SK-N-SH (cell line): ENCODE data around the gene NDUFB8. TPM values are rescaled to one million over a fixed set of nuclear protein-coding genes. Genes with fewer than 3 reads are reported as not detected.

ENCODE experiments used
- CTCF ChIA-PET: fragments of 300-600, 350-600 bp; formaldehyde crosslinking; extraction: SDS; loops from one replicate; lab custom pipeline; 2021; lab: Yijun Ruan, JAX
- POLR2A ChIA-PET: fragments of 350-600 bp; sonication (Branson Sonifier 250); formaldehyde crosslinking; extraction: SDS; loops from one replicate; lab custom pipeline; 2020; ENCODE audit warnings: antibody characterized with exemption, inconsistent platforms; lab: Yijun Ruan, JAX
- DNase-seq: peaks from one replicate; pipeline ENCODE4 v3.0.0; 2012
- H2AFZ ChIP-seq: fragments of 200-600 bp; sonication (generic); 2 replicates; pipeline ENCODE4 v1.8.1; 2016; ENCODE audit warnings: antibody characterized with exemption, mild to moderate bottlenecking, low read depth
- H3F3A ChIP-seq: fragments of 200-600 bp; sonication (generic); replicated peaks from 2 replicates; pipeline ENCODE3; 2016; ENCODE audit warnings: antibody characterized with exemption, mild to moderate bottlenecking; ENCODE audit not compliant: insufficient read depth
- H3K27ac ChIP-seq, 2 experiments: fragments of 200-500 bp in 1 of 2; fragments of 200-600 bp in 1 of 2; sonication (Bioruptor generic) in 1 of 2; sonication (generic), shearing (Covaris generic) in 1 of 2; 2 replicates each; pipeline versions ENCODE4 v1.5.1 to v1.6.1; 2014 to 2016; ENCODE audit warnings: low read depth in 2 of 2, inconsistent platforms in 1 of 2, low read length in 1 of 2, mild to moderate bottlenecking in 1 of 2, mixed read lengths in 1 of 2
- H3K27me3 ChIP-seq: fragments of 200-600 bp; sonication (generic), shearing (Covaris generic); 2 replicates; pipeline ENCODE4 v1.6.1; 2016; ENCODE audit warnings: mixed run types; ENCODE audit not compliant: insufficient read depth
- H3K36me3 ChIP-seq, 2 experiments: fragments of 200-500 bp in 1 of 2; fragments of 200-600 bp in 1 of 2; sonication (Bioruptor generic) in 1 of 2; sonication (generic) in 1 of 2; replicated peaks in 1 of 2; 2 replicates each; pipeline versions ENCODE3 to v1.5.1; 2014 to 2016; ENCODE audit warnings: low read length in 1 of 2, mild to moderate bottlenecking in 1 of 2; ENCODE audit not compliant: insufficient read depth in 2 of 2, control insufficient read depth in 1 of 2
- H3K4me1 ChIP-seq, 2 experiments: fragments of 200-500 bp in 1 of 2; fragments of 200-600 bp in 1 of 2; sonication (Bioruptor generic) in 1 of 2; sonication (generic), shearing (Covaris generic) in 1 of 2; 2 replicates each; pipeline versions ENCODE4 v1.5.1 to v1.6.1; 2014 to 2016; ENCODE audit warnings: low read depth in 1 of 2, low read length in 1 of 2, mixed run types in 1 of 2; ENCODE audit not compliant: insufficient read depth in 2 of 2, control insufficient read depth in 1 of 2
- H3K4me2 ChIP-seq: fragments of 200-600 bp; sonication (generic), shearing (Covaris generic); 2 replicates; pipeline ENCODE4 v1.6.1; 2017; ENCODE audit warnings: mixed run types
- H3K4me3 ChIP-seq, 2 experiments: fragments of 200-500 bp in 1 of 2; fragments of 200-600 bp in 1 of 2; sonication (Bioruptor generic) in 1 of 2; sonication (generic), shearing (Covaris generic) in 1 of 2; 2 replicates each; pipeline versions ENCODE4 v1.5.1 to v1.8.1; 2014 to 2016; ENCODE audit warnings: low read depth in 2 of 2, inconsistent platforms in 1 of 2, low read length in 1 of 2, mild to moderate bottlenecking in 1 of 2, mixed read lengths in 1 of 2, moderate library complexity in 1 of 2
- H3K79me2 ChIP-seq: fragments of 200-600 bp; sonication (generic); 2 replicates; pipeline ENCODE4 v1.8.1; 2017; ENCODE audit warnings: mild to moderate bottlenecking; ENCODE audit not compliant: insufficient read depth
- H3K9ac ChIP-seq: fragments of 200-600 bp; sonication (generic); 2 replicates; pipeline ENCODE4 v1.6.1; 2017; ENCODE audit warnings: mixed run types
- H3K9me2 ChIP-seq: fragments of 200-600 bp; sonication (generic); 2 replicates; pipeline ENCODE4 v1.6.1; 2017; ENCODE audit warnings: mixed run types
- H3K9me3 ChIP-seq: fragments of 200-600 bp; sonication (generic); 2 replicates; pipeline ENCODE4 v1.6.1; 2017; ENCODE audit warnings: mixed run types, mild to moderate bottlenecking, moderate library complexity
- H4K20me1 ChIP-seq: fragments of 200-600 bp; sonication (generic); 2 replicates; pipeline ENCODE4 v1.6.1; 2017; ENCODE audit warnings: mild to moderate bottlenecking, mixed run types; ENCODE audit not compliant: insufficient read depth
- ELF1 ChIP-seq: IDR thresholded peaks from 2 replicates; pipeline ENCODE4 v1.4.0; 2012
- FOXJ3 ChIP-seq: sonication (generic); formaldehyde crosslinking; IDR thresholded peaks from 2 replicates; pipeline ENCODE4 v1.5.1; 2020; ENCODE audit warnings: mild to moderate bottlenecking, missing genetic modification reagents
- FOXM1 ChIP-seq: IDR thresholded peaks from 2 replicates; pipeline ENCODE4 v1.4.0; 2012; ENCODE audit warnings: low read depth, mild to moderate bottlenecking
- GABPA ChIP-seq: IDR thresholded peaks from 2 replicates; pipeline ENCODE4 v1.4.0; 2012; ENCODE audit warnings: low read depth, mild to moderate bottlenecking
- GATA2 ChIP-seq: sonication (generic); formaldehyde crosslinking; IDR thresholded peaks from 2 replicates; pipeline ENCODE4 v1.5.0; 2020; ENCODE audit warnings: mild to moderate bottlenecking, missing genetic modification reagents
- IRF3 ChIP-seq: fragments of 150-350 bp; IDR thresholded peaks from 2 replicates; pipeline ENCODE4 v1.6.1; 2016; ENCODE audit warnings: mild to moderate bottlenecking, low read depth, low read length
- NRF1 ChIP-seq: IDR thresholded peaks from 2 replicates; pipeline ENCODE4 v1.6.1; 2012; ENCODE audit warnings: low read depth, mild to moderate bottlenecking, low read length
- REST ChIP-seq: IDR thresholded peaks from 2 replicates; pipeline ENCODE4 v1.6.1; 2012; ENCODE audit warnings: mild to moderate bottlenecking, low read depth, low read length, moderate library complexity
- SIN3A ChIP-seq: IDR thresholded peaks from 2 replicates; pipeline ENCODE4 v1.6.1; 2012; ENCODE audit warnings: low read depth, mild to moderate bottlenecking, low read length, moderate library complexity, borderline replicate concordance
- TAF1 ChIP-seq: IDR thresholded peaks from 2 replicates; pipeline ENCODE4 v1.6.1; 2012; ENCODE audit warnings: low read depth, mild to moderate bottlenecking, low read length, moderate library complexity, borderline replicate concordance
- USF2 ChIP-seq: fragments of 150-350 bp; IDR thresholded peaks from 2 replicates; pipeline ENCODE4 v1.6.1; 2017; ENCODE audit warnings: antibody characterized with exemption, low read length, low read depth, borderline replicate concordance
- WGBS: methylation state at CpG from one replicate; pipeline ENCODE4 v1.1.6; 2017; ENCODE audit warnings: low lambda C conversion rate; 5-methylcytosine and 5-hydroxymethylcytosine counted together
- polyA plus RNA-seq, 3 experiments: library from polyadenylated mRNA; depleted of rRNA; stranded (reverse); fragments of >200 nt; gene quantifications; 2 replicates each; pipeline ENCODE4 v1.2.3, GENCODE V29; 2012

Gene NDUFB8
- polyA plus RNA-seq, 1 of the 3 experiments (the other 2 are of a cell fraction) = 368 TPM

- Histone ChIP-seq H3K27me3 (no peaks in the 10 kb centered on the region), H3K9me2 (no peaks in the 10 kb centered on the region), H3K79me2 (no peaks in the 10 kb centered on the region), H3K4me1 (no peaks in the 10 kb centered on the region; a peak in 1 of 4 replicates), H3K36me3 (no peaks in the 10 kb centered on the region), H2AFZ (no peak overlapping the region), H3K4me2 (no peak overlapping the region), H3K9me3 (no peaks in the 10 kb centered on the region), H3K27ac (no peak overlapping the region), H3F3A (no peaks in the 10 kb centered on the region), H3K9ac (no peak overlapping the region), H4K20me1 (no peaks in the 10 kb centered on the region), H3K4me3 (no peak overlapping the region)
- DNase-seq = no peak
- TF ChIP-seq ELF1 (no peak), SIN3A (no peak), USF2 (no peak), GATA2 (CRISPR knock-in tag) (no peak), FOXM1 (no peak), GABPA (no peak), FOXJ3 (CRISPR knock-in tag) (no peak), NRF1 (no peak), TAF1 (no peak)
- WGBS = 48% methylated on average over 11 of the region's 11 CpGs
- CTCF ChIA-PET = interaction anchor here (1.0 to 11.5 kb wide), 7 partner anchors 12 to 312 kb away, joined by 3 to 262 read pairs (median 3); partner anchors contain the start of gene PAX2
- POLR2A ChIA-PET = no interaction called here
These were observed 37.6 kb upstream of the NDUFB8 start for GRCh38 chr10:100567249-100567648.

- Histone ChIP-seq H3K9me2 (no peaks in the 10 kb centered on the region), H3K27me3 (no peaks in the 10 kb centered on the region), H3K4me2 (no peak overlapping the region), H2AFZ (no peak overlapping the region), H4K20me1 (no peaks in the 10 kb centered on the region), H3K9me3 (no peaks in the 10 kb centered on the region), H3F3A (no peaks in the 10 kb centered on the region), H3K36me3 (no peaks in the 10 kb centered on the region), H3K79me2 (no peaks in the 10 kb centered on the region), H3K4me3 (no peak overlapping the region), H3K27ac (no peak overlapping the region), H3K9ac (no peak overlapping the region), H3K4me1 (no peaks in the 10 kb centered on the region; a peak in 1 of 4 replicates)
- CTCF ChIA-PET = interaction anchor here (0.9 to 11.5 kb wide), 5 partner anchors 13 to 314 kb away, joined by 3 to 262 read pairs (median 4); partner anchors contain the start of gene PAX2
- DNase-seq = no peak
- POLR2A ChIA-PET = no interaction called here
- 36% methylated on average over 3 of the region's 3 CpGs for WGBS
- TF ChIP-seq IRF3 (no peak), REST (no peak), ELF1 (no peak)
These were observed 36.9 kb upstream of the NDUFB8 start for GRCh38 chr10:100566561-100566960.
